ENCODE data around the gene CDH8. TPM values are rescaled to one million over a fixed set of nuclear protein-coding genes. Genes with fewer than 3 reads are reported as not detected.

CDH8 gene
- total and polyA plus RNA-seq, 7 donors: 0.13 to 3.9 (median 0.83) TPM; not detected in 2

- no peaks in the 10 kb centered on the region for H3K9me3 ChIP-seq
- no peak for DNase-seq
- H3K36me3 ChIP-seq: no peaks in the 10 kb centered on the region
- no peak overlapping the region for H3K4me3 ChIP-seq
- no peaks in the 10 kb centered on the region for H3K27me3 ChIP-seq
- H3K4me1 ChIP-seq: no peaks in the 10 kb centered on the region
- TF ChIP-seq POLR2A (IDR thresholded peaks at IDR 0.05) (no peak), POLR2AphosphoS5 (IDR thresholded peaks at IDR 0.05) (no peak), EP300 (IDR thresholded peaks at IDR 0.05) (no peak), CTCF (IDR thresholded peaks at IDR 0.05) (no peak)
- H3K27ac ChIP-seq: no peak overlapping the region
- intact Hi-C loops (cut with DNase I): no loop called here
Observed at GRCh38 chr16:61872778-61873119, 163.5 kb downstream of the CDH8 start.

- Histone ChIP-seq H3K27me3 (no peaks in the 10 kb centered on the region), H3K27ac (no peak overlapping the region), H3K36me3 (no peaks in the 10 kb centered on the region), H3K9me3 (no peaks in the 10 kb centered on the region), H3K4me3 (no peak overlapping the region), H3K4me1 (no peaks in the 10 kb centered on the region)
- TF ChIP-seq POLR2AphosphoS5 (IDR thresholded peaks at IDR 0.05): no peak
- no peak for TF ChIP-seq POLR2A (IDR thresholded peaks at IDR 0.05)
- no peak for TF ChIP-seq EP300 (IDR thresholded peaks at IDR 0.05)
- TF ChIP-seq CTCF (IDR thresholded peaks at IDR 0.05): no peak
- DNase-seq: no peak
- intact Hi-C loops (cut with DNase I): no loop called here
- 74 to 80% methylated on average over 6 of the region's 6 CpGs for WGBS, 2 donors
Observed at GRCh38 chr16:61871837-61872777, 164.1 kb downstream of the CDH8 start.

- intact Hi-C loops (cut with DNase I): no loop called here
- no peaks in the 10 kb centered on the region for H3K4me1 ChIP-seq
- no peak overlapping the region for H3K27ac ChIP-seq
- 85 to 88% methylated on average over 6 of the region's 6 CpGs for WGBS, 2 donors
- no peaks in the 10 kb centered on the region for H3K27me3 ChIP-seq
- no peak overlapping the region for H3K4me3 ChIP-seq
- peaks cover 0 to 5% (median 2%) of the 10 kb centered on the region in 4 donors for H3K9me3 ChIP-seq
- H3K36me3 ChIP-seq: no peaks in the 10 kb centered on the region
- DNase-seq: no peak
- TF ChIP-seq EP300 (IDR thresholded peaks at IDR 0.05): no peak
- no peak for TF ChIP-seq CTCF (IDR thresholded peaks at IDR 0.05)
- no peak for TF ChIP-seq POLR2AphosphoS5 (IDR thresholded peaks at IDR 0.05)
- no peak for TF ChIP-seq POLR2A (IDR thresholded peaks at IDR 0.05)
Observed at GRCh38 chr16:61862221-61863155, 173.8 kb downstream of the CDH8 start.

- TF ChIP-seq EP300 (IDR thresholded peaks at IDR 0.05) (no peak), POLR2AphosphoS5 (IDR thresholded peaks at IDR 0.05) (no peak), CTCF (IDR thresholded peaks at IDR 0.05) (no peak), POLR2A (IDR thresholded peaks at IDR 0.05) (no peak)
- H3K4me3 ChIP-seq: no peak overlapping the region
- H3K4me1 ChIP-seq: no peaks in the 10 kb centered on the region
- no peak for DNase-seq
- 90 to 91% methylated on average over 1 of the region's 1 CpG for WGBS, 2 donors
- H3K27me3 ChIP-seq: no peaks in the 10 kb centered on the region
- no peaks in the 10 kb centered on the region for H3K36me3 ChIP-seq
- H3K9me3 ChIP-seq: peaks cover 0 to 4% (median 0%) of the 10 kb centered on the region in 4 donors
- H3K27ac ChIP-seq: no peak overlapping the region
- intact Hi-C loops (cut with DNase I): no loop called here
Observed at GRCh38 chr16:61858988-61859387, 177.2 kb downstream of the CDH8 start.
